Stimulated activated CD4-positive, alpha-beta T cell treated with anti-CD3 and anti-CD28 coated beads, Interleukin-1b, Interleukin-23, amount 100 ng/mL, for 48 hours (primary cell): Measurements from ENCODE around the gene AHCY.
A peak's percentile ranks its signal among the peaks of the same experiment; 100 is the strongest.
"Not testable (repeated sequence)": the region's sequence is repeated elsewhere in the genome, so short reads cannot be mapped to it uniquely, and the experiment has no call there.

ENCODE experiments used
- DNase-seq: peaks from one replicate; pipeline ENCODE4 v3.0.0-alpha.2; 2020

Gene AHCY

DNA sequence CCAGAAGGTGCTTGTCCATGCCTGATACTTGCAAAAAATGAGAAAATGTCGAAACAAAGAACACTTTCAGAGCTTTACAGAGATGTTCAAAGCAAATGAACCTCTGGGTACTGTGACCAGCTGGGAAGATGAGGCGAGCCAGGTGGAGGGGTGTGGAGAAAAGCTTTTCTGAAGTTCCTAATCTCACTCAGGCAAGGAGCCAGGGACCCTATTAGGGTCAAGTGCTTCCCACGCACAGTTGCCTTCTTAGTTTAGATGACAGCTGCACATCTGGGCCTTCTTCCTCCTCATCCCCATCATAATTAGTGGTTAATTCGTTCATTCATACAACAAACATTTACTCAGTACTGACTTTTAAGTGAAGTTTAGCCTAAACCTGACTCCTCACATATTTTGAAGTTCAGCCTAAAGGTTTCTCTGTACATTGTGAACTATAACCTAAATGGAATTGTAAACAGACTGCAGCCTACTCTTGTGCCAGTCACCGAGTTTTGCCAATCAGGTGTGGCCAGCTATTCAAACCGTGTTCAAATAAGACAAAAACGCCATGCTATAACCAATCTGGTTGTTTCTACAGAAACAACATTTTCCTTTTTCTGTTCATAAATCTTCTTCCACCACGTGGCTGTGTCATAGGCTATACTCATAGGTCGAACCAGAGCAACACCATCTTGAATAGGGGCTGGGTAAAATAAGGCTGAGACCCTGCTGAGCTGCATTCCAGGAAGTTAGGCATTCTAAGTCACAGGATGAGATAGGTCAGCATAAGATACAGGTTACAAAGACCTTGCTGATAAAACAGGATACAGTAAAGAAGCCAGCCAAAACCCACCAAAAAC is 19.3 kb upstream of the AHCY start:
- no peak for DNase-seq

DNA sequence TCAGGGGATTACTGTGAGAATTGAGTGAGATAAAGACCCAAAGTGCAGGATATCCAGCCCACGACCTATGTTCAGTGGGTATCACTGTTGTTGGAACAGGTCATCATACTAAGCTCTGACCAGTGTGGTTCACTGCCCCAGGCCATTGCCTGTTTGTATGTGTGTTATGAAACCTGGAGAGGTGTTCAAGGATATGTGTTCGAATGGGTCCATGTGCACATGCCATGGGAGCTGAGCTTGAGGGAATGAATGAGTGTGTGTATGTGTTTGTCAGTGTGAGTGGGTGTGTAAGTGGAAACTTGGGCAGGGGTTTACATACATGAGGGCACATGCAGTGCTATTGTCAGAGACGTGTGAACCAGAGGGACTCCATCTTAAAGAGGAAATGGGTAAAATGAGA is 17.7 kb upstream of the AHCY start:
- DNase-seq, result no peak

DNA sequence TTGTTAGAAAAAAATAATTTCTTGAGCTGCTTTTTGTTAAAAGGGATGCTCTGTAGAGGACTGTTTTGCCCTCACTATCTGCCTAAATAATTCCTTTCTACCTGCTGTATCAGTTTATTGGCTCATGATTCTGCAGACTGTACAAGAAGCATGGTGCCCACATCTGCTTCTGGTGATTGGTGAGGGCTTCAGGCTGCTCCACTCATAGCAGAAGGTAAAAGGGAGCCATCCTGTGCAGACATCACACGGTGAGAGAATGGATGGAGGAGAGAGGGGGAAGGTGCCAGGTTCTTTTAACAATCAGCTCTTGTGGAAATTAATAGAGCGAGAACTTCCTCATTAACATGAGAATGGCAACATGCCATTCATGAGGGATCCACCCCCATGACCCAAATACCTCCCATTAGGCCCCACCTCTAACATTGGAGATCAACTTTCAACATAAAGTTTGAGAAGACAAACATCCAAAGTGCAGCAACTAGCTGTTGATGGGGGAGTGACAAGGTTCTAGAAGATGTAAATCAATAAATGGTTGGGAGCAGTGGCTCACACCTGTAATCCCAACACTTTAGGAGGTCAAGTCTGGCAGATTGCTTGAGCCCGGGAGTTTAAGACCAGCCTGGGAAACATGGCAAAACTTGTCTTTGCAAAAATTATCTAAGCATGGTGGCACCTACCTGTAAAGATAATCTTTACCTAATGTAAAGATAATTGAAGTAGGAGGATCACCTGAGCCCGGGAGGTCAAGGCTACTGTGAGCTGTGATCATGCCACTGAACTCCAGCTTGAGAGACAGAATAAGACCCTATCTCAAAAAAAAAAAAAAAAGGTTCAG is 15.7 kb upstream of the AHCY start:
- no peak for DNase-seq

DNA sequence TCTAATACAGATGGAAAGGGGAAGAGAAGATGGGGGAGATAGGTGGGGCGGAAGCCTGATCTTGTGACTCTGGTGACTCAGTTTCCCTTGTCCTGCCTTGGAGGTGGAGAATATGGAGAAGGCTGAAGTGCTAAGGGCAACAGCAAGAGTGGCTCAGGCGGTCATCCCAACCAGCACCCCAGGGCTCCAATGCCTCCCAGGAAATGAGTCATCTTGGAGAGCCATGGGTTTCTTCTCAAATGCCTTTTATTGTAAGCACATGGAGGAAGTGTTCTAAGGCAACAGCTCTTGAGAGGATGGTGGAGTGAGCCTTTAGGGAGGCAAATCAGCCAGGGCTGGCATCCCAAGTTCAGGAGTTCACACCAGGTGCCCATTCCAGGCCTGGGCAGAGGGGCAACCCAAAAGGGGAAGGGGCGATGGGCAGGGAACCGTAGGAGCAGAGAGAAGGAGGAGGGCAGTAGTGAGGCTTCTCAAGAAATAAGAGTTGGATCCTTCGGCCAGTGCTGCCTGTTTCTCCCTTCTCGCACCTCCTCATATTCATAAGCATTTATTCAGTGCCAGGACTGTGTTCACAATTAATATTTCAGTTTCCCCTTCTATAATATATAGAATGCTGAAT is 13.2 kb upstream of the AHCY start:
- no peak for DNase-seq

DNA sequence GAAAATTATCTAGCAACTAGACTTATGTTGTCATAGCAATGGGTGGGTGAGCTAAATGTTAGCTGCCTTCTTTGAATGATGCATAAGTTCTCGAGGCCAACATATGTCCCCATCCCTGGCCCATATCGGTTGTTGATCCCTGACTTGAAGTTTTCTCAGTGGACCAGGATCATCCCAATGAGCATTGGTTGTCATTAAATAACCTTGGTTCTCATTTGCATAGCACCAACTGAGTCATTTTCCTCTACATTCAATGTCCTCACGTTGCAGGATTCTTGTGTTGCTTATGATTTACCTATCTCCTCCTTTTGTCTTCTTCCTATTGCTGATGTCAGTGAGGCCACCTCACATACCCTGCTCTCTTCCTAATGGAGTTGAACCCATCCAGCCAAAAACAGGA is 12.1 kb upstream of the AHCY start:
- no peak for DNase-seq

DNA sequence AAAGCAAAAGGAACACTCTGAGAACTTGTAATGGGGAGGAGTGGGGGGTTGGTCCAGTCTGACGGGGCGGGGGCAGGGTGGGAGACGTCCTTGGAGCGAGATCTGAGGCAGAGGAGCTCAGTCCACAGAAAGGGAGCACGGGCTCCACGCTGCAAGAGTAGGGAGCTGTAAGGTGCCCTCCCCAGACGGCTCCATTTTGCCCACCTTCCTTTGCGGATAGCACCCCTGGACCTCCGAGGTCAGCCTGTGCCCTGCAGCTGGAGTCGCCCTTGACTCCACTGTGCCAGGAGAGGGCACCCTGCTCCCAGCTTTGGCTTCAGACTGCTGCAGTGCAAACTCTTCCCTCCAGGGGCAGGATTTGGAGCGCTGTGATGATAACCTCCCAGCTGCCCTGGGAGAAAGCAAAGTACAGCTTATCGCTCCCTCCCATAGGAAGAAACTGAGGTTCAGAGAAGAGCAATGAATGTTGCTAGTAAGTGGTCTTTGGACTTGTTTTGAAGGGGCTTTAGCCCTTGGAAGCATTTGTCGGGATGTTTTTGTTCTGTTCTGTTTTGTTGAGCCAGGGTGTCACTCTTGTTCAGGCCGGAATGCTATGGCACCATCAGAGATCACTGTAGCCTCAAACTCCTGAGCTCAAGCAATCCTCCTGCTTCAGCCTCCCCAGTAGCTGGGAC is 9.5 kb upstream of the AHCY start:
- DNase-seq, result peak; percentile 89

DNA sequence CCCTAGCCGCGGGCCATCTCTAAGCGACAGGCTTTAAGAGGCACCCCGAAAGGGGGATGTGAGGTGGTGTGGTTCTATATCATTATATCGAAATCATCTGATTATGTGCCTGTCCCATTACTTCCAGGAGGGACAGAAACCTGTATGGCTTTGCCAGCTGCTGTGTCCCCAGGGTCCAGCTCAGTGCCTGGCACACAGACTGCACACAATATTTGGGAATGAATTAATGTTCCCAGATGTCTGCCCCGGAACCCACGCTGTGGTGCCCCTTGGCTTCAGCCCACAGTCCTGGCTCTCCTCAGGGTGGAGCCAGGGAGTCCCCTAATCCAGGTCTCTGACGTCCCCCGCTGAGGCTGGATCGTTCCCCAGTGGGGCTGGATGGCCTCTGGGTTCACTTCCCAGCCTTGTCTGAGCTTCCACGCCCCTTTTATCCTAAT is 8.9 kb upstream of the AHCY start:
- DNase-seq, result no peak

DNA sequence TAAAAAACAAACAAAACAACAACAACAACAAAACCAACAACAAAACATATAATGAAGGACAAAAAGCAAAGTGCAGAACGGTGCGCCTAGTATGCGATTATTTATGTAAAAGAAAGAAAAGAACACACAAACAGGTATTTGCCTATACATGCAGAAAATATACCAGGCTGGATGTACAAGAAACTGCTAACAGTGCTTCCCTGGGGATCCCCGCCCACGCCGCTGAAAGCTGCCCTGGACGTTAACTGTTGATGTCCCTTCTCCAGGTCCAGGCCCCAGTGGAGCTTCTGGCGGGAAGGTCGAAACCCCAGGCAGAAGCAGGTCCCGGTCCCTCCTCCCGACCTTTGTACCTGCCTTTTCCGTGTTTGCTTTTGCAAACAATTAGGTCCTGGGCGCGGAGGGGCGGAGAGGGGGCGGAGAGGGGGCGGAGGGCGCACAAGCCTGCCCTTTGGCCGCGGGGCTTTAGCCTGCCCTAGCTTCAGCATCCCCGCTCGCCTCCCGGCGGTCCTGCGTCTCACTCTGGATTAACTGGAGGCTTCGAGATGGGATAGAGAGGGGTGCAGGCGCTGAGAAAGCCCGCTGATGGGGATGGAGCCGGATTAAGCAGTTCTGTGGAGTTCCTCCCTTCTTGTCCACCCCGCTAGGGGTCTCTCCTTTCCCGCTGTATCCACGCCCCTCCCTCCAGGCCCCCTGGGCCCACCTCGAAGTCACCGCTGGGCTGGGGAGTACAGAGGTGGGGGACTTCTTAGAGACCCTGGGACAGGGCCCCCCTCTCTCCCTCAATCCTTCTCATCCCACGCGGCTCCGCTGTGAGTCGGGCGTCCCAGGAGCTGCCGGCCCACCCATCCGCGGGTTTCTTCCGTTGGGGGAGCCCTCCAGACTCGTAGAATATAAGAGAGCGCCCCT is 8.2 kb upstream of the AHCY start:
- DNase-seq, result no peak

DNA sequence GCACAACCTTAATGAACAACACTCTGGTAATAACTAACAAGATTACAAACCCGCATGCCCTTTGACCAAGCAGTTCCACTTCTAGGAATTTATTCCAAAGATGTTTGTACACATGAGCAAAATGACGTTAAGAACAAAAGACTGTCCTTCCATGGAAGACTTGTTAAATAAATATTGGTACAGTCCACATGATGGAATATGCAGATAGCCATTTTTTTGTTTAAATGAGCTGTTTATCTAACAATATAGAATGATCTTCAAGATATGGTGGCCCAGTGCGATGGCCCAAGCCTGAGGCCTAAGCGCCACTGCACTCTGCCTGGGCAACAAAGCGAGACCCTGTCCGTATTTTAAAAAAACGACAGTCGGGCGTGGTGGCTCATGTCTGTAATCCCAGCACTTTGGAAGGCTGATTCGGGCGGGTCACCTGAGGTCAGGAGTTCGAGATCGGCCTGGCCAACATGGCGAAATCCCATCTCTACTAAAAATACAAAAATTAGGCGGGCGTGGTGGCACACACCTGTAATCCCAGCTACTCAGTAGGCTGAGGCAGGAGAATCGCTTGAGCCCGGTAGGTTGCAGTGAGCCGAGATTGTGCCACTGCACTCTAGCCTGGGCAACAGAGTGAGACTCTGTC is 7.4 kb upstream of the AHCY start:
- DNase-seq, result no peak

DNA sequence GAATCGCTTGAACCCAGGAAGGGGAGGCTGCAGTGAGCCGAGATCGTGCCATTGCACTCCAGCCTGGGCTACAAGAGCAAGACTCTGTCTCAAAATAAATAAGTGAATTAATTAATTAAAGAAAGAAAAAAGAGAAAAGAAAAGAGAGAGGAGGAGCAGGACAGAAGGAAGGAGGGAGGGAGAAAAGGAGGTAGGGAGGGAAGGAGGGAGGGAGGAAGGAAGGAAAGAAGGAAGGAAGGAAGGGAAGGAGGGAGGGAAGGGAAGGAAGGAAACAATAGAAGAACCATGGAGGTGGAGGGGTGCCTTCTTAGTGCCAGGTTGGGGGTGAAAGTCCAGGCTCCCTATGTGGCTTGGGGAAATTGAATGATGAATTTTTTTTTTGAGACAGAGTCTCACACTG is 6.5 kb upstream of the AHCY start:
- DNase-seq, result no peak

DNA sequence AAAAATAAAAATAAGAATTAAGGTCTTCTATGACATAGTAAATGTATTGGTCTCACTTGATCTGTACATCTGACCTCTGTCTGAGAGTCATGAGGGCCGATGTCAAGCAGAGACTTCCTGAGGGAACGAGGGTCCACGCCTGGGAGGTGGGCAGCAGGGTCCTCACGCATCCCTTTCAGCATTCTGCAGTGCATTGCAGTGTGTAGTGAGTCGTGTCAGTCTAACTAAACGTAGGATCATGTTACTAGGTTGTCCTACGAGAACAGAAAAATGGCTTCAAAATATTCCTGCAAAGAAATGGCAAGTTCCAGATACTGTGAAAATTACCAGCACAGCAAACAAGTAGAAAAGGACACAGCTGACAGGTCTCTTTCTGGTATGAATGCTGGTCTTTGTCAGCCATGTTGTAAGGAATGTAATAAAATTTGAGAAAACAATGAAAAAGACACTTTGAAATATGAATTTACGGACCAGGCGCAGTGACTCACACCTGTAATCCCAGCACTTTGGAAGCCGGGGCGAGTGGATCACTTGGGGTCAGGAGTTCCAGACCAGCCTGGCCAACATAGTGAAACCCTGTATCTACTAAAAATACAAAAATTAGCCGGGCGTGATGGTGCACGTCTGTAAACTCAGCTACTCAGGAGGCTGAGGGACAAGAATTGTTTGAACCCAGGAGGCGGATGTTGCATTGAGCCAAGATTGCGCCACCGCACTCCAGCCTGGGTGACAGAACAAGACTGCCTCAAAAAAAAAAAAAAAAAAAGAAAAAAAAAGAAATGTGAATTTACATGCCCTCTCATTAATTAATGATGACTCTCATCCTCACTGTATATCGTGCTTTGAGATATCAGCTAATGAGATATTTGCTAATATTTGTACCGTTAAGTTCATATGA is 2.4 kb upstream of the AHCY start:
- no peak for DNase-seq

DNA sequence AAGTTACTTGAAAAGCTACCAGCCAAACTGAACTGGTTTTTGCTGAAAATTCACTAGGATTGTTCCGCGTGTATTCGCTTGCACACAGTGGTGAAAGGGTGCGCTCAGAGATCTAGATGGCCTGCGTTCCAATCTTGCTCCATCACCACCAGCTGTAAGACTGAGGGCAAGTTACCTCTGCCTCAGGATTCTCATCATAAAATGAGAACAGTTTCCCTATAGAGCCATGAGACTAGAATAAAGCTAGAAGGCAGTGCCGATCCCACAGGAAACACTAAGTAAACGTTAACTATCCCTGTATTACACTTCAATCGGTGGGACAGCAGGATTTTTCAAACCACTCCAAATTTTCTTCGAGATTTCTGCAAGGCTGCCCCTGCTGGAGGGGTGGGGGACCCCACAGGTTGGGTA is 838 bp downstream of the AHCY start:
- DNase-seq, result no peak

DNA sequence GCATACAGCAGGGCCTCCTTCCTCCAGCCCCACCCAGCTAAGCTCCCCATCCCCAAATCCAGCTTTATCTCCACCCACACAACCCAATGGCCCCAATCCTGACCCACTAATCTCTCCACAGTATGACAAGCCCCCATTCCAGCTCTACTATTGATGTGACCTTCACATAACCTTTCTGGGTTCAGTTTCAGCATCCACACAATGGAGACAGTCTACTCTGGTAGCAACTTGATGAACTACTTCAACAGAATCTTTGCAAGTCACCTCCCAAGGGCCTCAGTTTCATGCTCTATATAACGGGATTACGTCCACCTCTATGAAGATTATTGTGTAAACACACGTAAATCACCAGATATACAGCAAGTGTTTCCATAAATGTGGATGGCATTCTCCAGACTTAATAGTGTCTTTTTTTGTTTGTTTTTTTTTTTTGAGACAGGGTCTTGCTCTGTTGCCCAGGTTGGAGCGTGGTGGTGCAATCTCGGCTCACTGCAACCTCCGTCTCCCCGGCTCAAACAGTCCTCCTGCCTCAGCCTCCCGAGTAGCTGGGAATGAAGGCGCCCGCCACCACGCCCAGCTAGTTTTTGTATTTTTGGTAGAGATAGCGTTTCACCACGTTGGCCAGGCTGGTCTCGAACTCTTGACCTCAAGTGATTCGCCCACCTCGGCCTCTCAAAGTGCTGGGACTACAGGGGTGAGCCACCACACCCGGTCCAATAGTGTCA is 1.4 kb downstream of the AHCY start:
- no peak for DNase-seq

DNA sequence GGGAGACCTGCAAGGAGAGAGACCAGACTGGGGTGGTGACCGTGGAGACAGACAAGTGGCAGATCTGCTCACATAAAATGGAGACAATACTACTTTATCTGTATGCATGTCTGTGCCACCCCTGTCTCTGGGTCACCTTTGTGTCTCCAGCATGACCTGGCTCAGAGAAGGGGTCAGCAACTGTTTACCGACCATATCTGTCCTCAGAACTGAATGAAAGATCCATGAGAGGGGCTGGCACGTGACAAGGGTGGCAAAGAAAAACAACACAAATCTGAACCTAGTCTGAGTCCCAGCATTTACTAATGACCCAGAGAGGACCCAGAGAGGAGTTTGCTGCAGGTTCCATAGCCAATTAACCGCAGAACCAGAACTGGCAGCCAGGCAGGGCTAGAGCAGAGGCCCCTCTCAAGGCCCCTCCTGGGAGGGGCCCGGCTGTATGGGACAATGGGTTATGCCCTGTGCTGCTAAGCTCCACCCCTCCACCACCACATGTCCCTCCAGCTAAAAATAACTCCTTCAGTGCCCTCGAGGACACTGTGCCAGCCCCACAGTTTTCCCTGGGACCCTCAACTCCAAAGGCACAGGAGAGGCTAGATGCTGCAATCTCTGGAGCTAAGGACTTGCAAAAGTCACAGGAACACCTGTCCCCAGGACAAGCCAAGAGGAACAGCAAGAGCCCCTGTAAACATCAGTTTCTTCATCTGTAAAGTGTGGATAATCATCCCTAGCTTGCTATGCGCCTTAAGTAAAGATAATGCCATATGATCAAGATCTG is 2.2 kb downstream of the AHCY start:
- DNase-seq, result no peak

DNA sequence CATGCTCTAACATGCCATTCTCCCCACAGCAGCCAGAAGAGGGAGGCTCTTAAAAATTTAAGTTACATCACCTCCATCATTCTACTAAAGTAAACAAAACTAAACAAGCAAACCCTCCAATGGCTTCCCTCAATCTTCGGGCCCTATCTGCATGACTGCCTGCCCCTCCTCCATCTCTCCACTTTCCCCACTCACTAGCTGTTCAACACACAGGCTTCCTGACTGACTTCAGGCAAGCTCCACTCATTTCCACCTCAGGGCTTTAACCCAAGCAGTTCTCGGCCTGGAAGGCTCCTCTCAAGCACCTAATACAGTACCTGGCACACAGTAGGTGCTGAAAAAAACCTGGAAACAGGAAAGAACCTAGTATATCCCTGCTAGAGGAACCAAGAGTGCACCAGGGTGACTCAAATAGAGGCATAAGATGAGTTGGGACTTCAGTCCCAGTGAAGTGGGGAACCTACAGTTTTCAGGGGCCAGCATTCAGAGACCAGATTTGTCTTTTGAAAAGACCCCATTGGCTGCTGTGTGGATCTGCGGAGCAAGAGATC is 2.8 kb downstream of the AHCY start:
- DNase-seq, result no peak

DNA sequence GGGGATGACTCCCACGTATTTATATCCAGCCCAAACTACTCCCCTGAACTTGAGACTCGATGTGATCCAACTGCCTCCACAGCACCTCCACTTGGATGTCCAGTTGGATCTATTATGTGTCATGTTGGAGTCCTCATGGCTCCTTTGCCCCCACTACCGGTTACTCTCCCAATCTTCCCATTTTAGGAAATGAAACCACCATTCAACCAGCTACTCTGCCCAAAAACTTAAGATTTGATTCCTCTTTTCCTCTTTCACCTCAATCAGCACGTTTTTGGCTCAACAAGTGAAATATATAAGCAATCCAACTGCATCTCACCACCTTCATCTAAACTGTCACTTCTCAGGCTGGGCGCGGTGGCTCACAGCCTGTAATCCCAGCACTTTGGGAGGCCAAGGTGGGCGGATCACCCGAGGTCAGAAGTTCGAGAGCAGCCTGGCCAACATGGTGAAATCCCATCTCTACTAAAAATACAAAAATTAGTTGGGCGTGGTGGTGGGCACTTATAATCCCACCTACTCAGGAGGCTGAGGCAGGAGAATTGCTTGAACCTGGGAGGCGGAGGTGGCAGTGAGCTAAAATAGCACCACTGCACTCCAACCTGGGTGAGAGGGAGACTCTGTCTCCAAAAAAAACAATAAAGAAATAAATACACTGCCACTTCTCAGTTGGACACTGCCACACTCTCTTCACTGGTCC is 3.4 kb downstream of the AHCY start:
- DNase-seq, result no peak

DNA sequence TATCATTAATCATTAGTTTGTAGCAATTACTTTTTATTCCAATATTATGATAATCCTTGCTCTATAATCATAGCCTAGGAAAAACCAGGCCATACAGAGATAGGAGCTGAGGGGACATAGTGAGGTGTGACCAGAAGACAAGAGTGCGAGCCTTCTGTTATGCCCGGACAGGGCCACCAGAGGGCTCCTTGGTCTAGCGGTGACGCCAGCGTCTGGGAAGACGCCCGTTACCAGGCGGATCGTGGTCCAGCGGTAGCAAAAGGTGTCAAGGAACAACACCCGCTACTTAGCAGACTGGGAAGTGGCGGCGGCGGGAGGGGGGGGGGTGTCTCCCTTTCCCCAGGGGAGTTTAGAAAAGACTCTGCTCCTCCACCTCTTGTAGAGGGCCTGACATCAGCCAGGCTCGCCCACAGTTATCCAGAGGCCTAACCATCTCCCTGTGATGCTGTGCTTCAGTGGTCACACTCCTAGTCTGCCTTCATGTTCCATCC is 4.8 kb downstream of the AHCY start:
- not testable (repeated sequence) for DNase-seq

DNA sequence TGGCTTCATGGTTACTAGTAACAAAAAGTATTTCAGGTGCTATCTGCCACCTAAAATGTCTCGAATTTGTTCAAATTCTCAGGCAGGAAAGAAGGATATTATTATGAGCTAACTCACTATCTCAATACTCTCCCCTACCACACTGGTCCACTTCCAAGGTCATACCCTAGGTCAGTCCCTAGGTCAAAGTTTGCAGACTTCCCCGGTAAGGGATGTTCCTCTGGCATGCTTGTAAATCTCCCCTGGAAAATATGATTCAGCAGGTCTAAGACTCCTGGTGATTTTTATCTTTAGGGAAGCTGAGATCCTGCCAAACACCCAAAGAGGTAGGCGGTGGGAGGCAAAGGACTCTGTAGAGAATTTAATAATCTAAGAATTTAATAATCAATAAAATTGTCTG is 6.7 kb downstream of the AHCY start:
- DNase-seq, result no peak
